ENCODE measurements around the gene FAM3C.
"Not testable (repeated sequence)": the region's sequence is repeated elsewhere in the genome, so short reads cannot be mapped to it uniquely, and the experiment has no call there.

The FAM3C gene

DNA sequence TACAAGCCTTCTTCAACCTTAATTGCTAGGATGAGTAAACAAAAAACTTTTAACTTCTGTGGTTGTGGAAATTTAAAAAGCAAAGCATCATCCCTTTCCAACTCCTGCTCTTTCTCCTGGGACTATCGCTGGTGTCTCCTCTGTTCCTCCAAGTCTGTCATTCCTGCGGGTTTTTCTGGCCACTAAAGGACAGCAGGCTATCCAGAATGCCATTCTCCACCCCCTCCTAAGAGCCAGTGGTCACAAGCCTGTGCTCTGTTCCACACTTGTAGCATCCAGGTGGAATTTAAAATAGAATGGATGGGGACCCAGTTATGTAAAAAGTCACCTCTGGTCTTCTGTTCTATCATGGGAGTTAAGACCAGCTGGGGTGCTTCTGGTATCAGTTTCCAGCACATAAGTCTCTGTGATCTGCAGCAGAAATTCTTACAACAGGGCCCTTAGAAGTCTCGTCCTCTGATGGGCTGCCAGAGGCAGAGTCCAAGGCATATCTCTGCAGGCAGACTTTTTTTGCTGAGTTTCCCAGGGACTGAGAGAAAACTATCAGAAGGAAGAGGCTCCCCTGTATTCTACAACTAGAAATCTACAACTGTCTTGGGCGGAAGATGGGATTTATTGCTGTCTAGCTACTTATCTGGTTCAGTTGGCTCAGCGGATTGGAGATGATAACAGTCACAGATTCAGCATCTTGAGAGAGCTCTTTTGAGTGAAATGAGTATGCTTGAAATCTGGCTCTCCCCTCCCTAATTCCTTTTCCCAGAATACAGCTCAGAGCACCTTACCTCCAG lies 72.4 kb downstream of the FAM3C start:
- Histone ChIP-seq H3K27ac (replicated peaks) (no peak overlapping the region), H3K4me3 (replicated peaks; ENCODE audit: insufficient read depth, low read length) (no peak overlapping the region), H3K27me3 (ENCODE audit: insufficient read depth, poor library complexity, severe bottlenecking) (peaks cover 6% of the 10 kb centered on the region)
- TF ChIP-seq, protein P1, sequence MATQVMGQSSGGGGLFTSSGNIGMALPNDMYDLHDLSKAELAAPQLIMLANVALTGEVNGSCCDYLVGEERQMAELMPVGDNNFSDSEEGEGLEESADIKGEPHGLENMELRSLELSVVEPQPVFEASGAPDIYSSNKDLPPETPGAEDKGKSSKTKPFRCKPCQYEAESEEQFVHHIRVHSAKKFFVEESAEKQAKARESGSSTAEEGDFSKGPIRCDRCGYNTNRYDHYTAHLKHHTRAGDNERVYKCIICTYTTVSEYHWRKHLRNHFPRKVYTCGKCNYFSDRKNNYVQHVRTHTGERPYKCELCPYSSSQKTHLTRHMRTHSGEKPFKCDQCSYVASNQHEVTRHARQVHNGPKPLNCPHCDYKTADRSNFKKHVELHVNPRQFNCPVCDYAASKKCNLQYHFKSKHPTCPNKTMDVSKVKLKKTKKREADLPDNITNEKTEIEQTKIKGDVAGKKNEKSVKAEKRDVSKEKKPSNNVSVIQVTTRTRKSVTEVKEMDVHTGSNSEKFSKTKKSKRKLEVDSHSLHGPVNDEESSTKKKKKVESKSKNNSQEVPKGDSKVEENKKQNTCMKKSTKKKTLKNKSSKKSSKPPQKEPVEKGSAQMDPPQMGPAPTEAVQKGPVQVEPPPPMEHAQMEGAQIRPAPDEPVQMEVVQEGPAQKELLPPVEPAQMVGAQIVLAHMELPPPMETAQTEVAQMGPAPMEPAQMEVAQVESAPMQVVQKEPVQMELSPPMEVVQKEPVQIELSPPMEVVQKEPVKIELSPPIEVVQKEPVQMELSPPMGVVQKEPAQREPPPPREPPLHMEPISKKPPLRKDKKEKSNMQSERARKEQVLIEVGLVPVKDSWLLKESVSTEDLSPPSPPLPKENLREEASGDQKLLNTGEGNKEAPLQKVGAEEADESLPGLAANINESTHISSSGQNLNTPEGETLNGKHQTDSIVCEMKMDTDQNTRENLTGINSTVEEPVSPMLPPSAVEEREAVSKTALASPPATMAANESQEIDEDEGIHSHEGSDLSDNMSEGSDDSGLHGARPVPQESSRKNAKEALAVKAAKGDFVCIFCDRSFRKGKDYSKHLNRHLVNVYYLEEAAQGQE (IDR thresholded peaks at IDR 0.05; ENCODE audit: insufficient replicate concordance, low read depth), result no peak
- TF ChIP-seq GABPA (IDR thresholded peaks at IDR 0.05; ENCODE audit: low read depth), result no peak
- no peak for DNase-seq (ENCODE audit: low read depth in 1 of 2, low spot score in 1 of 2)

DNA sequence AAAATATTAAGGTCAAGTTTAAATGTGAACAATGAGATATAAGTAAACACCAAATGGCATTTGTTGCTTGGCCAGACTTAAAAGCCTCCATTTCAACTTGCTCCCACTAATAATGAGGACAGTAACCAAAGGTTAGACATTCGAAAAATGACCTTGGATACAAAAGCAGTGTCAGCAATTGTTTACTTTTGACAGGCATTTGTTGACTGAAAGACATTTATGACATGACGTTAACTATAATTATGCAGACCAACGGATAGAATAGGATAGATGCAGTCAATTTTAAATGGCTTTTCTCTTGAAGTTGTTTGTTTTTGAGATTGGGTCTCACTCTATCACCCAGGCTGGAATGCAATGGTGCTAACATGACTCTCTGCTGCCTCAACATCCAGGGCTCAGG lies 73.6 kb downstream of the FAM3C start:
- no peaks in the 10 kb centered on the region for H3K27me3 ChIP-seq (ENCODE audit: insufficient read depth, poor library complexity, severe bottlenecking)
- TF ChIP-seq GABPA (IDR thresholded peaks at IDR 0.05; ENCODE audit: low read depth), result no peak
- TF ChIP-seq, protein P1 (IDR thresholded peaks at IDR 0.05; ENCODE audit: insufficient replicate concordance, low read depth), result no peak
- no peak for TF ChIP-seq POLR2AphosphoS5 (IDR thresholded peaks at IDR 0.05; ENCODE audit: low read depth)
- TF ChIP-seq CTCF (IDR thresholded peaks at IDR 0.05; ENCODE audit: insufficient read depth, low read length), result no peak
- no peak for TF ChIP-seq SPI1 (IDR thresholded peaks at IDR 0.05; ENCODE audit: borderline replicate concordance, low read depth)
- H3K4me3 ChIP-seq (replicated peaks; ENCODE audit: insufficient read depth, low read length), result no peak overlapping the region
- DNase-seq (ENCODE audit: low read depth in 1 of 2, low spot score in 1 of 2), result no peak
- no peak overlapping the region for H3K27ac ChIP-seq (replicated peaks)

- not testable (repeated sequence) for H3K27me3 ChIP-seq (ENCODE audit: insufficient read depth, poor library complexity, severe bottlenecking); DNase-seq (ENCODE audit: low read depth in 1 of 2, low spot score in 1 of 2); H3K4me3 ChIP-seq (replicated peaks; ENCODE audit: insufficient read depth, low read length); H3K27ac ChIP-seq (replicated peaks)
These were observed 80.9 kb downstream of the FAM3C start for GRCh38 chr7:121315170-121315569.

DNA sequence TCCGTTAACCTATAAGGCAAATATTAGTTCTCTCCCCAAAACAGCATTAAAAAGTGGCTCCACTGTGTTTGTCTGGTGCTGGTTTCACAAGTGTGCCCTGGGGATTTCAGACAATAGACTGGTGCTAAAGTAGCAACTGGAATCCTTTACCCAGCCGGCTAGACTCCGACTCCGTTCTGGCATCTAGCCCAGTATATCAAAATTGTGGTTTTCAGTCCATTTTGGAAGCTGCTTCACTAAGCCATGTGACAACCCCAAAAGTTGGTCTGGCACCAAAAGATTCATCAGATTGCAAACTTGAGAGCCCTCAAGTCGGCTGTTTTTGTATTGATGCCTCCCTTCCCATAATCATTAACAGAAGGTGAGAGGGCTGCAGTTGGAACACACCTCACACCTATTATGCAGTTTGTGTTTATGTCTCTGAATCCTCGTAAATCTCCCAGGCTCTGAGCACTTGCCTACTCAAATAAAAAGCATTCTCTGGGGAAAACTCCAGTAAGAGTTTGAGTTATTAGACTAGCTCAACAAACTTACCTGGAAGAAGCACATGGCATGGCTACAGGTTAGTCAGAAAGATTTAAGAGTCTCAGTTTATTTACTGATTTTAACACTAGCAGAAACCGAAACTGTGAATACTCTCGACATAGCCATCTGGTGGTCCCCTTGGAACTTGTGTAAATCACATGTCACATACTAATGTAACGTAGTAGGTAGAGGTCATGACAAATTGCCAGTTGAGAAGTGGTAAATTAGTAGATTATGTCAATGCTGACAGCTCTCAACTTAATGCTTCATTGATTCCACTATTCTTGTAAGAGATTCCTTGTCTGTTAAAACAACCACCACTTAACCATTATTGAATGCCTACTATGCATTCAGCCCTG lies 82.1 kb downstream of the FAM3C start:
- TF ChIP-seq CTCF (IDR thresholded peaks at IDR 0.05; ENCODE audit: insufficient read depth, low read length), result no peak
- no peak for TF ChIP-seq GABPA (IDR thresholded peaks at IDR 0.05; ENCODE audit: low read depth)
- TF ChIP-seq, protein P1 (IDR thresholded peaks at IDR 0.05; ENCODE audit: insufficient replicate concordance, low read depth), result no peak
- no peak for TF ChIP-seq POLR2AphosphoS5 (IDR thresholded peaks at IDR 0.05; ENCODE audit: low read depth)
- no peak for TF ChIP-seq SPI1 (IDR thresholded peaks at IDR 0.05; ENCODE audit: borderline replicate concordance, low read depth)
- Histone ChIP-seq H3K27me3 (ENCODE audit: insufficient read depth, poor library complexity, severe bottlenecking) (no peaks in the 10 kb centered on the region), H3K27ac (replicated peaks) (no peak overlapping the region), H3K4me3 (replicated peaks; ENCODE audit: insufficient read depth, low read length) (no peak overlapping the region)
- DNase-seq (ENCODE audit: low read depth in 1 of 2, low spot score in 1 of 2), result no peak
